ENCODE measurements around the gene PRR23B.

DNA sequence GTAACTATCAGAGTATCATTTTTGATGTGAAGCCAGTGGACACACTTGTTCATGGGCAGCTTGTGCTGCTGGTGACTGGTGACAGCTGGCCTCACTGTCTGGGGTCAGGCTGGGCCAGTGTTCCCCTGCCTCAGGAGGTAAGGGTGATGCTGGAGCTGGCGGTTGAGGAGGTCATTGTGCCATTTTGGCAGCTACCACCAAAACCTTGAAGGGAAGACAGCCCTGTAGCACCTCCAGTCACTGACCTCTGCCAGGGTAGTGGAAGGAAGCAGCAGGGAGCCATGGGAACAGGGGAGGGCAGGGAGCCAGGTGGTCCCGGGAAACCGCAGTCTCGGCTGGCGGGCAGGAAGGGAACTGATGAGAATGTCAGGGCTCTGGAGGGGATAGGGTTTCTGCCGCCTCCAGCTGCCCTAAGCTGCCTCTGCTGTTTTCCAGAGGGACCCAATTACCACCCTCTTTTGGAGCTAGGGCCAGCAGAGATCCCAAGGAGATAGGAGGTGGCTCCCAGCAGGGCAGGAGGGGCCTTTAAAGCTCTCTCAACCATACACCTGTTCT lies 48.9 kb downstream of the PRR23B start:
- TF ChIP-seq, protein P1, sequence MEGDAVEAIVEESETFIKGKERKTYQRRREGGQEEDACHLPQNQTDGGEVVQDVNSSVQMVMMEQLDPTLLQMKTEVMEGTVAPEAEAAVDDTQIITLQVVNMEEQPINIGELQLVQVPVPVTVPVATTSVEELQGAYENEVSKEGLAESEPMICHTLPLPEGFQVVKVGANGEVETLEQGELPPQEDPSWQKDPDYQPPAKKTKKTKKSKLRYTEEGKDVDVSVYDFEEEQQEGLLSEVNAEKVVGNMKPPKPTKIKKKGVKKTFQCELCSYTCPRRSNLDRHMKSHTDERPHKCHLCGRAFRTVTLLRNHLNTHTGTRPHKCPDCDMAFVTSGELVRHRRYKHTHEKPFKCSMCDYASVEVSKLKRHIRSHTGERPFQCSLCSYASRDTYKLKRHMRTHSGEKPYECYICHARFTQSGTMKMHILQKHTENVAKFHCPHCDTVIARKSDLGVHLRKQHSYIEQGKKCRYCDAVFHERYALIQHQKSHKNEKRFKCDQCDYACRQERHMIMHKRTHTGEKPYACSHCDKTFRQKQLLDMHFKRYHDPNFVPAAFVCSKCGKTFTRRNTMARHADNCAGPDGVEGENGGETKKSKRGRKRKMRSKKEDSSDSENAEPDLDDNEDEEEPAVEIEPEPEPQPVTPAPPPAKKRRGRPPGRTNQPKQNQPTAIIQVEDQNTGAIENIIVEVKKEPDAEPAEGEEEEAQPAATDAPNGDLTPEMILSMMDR (IDR thresholded peaks at IDR 0.05; ENCODE audit: poor library complexity): no peak
- TF ChIP-seq EZH2phosphoT487 (IDR thresholded peaks at IDR 0.05; ENCODE audit: low read depth, severe bottlenecking, unreplicated experiment): no peak
- TF ChIP-seq EZH2 (IDR thresholded peaks at IDR 0.05; ENCODE audit: borderline replicate concordance): no peak
